ENCODE measurements around the gene P2RY1.

- TF ChIP-seq ATF3 (IDR thresholded peaks at IDR 0.05): no peak
- TF ChIP-seq EZH2 (IDR thresholded peaks at IDR 0.05): no peak
- no peak for TF ChIP-seq CTCF (IDR thresholded peaks at IDR 0.05 in 2 of 3, conservative IDR thresholded peaks at IDR 0.05 in 1 of 3; ENCODE audit: borderline replicate concordance in 1 of 3, insufficient read depth in 1 of 3, low read depth in 2 of 3, low read length in 2 of 3)
Measured at GRCh38 chr3:152826476-152826875, 8.5 kb upstream of the P2RY1 start.
